ENCODE results near the gene PITPNC1. TPM values are rescaled to one million over a fixed set of nuclear protein-coding genes. Genes with fewer than 3 reads are reported as not detected.
"Not testable (repeated sequence)": the region's sequence is repeated elsewhere in the genome, so short reads cannot be mapped to it uniquely, and the experiment has no call there.

PITPNC1 gene
- total RNA-seq, 1 donor from 2014 or later: 47.1 TPM

DNA sequence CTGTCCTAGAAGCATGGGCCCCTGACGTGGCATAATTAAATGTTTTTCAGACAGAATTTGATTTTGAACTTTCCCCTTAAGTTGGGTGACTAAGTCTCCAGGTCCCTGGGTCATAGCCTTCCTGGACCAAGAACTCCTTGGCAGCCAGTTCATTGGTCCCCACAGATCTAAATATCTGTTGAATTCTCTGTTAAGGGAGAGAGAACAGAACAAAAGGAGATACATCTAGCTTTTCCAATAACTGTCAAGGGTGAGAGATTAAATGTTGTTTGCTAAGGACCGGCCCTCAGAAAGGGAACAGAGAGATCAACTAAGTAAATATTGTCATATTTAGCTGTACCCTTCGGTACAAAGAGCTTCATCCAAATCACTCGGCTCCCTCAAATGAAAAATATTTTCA is 262.5 kb downstream of the PITPNC1 start:
- no peak for DNase-seq (ENCODE audit: low spot score)

DNA sequence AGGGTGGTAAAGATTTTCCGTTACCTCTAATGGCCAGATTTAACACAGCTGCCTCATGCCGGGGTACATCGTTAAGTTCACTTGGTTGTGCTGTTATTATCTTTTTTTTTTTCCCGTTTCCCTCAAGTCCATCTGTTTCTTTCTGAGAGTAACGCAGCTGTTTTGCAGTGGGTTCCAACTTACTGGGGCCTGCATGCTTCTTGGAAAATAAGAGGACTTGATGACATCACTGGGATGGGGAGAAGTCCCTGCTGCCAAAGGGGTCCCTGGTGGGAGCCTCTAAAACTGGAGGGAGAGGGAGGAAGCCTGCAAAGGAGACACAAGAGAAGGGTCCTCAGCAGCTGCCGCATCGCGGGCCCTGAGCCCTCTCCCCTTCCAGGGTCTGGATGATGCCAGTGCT is 262.9 kb downstream of the PITPNC1 start:
- DNase-seq (ENCODE audit: low spot score): no peak

DNA sequence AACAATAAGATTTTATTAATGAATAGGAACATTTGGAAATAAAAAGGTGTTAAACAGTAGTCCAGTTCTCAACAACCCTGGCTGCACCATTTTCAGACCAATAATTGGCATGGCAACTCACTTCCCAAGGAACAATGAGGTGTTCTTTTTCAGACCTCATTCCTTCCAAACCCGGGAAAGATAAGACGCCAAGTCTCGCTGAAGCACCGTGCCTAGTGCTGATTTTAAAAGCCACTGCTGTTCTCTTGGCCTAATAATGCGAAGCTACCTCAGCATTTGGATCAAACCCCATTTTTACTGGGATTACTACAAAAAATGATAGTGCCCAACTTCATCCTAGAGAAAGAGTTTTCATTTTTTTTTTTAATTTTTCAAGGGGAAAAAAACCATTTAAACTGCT is 265.4 kb downstream of the PITPNC1 start:
- DNase-seq (ENCODE audit: low spot score): no peak

DNA sequence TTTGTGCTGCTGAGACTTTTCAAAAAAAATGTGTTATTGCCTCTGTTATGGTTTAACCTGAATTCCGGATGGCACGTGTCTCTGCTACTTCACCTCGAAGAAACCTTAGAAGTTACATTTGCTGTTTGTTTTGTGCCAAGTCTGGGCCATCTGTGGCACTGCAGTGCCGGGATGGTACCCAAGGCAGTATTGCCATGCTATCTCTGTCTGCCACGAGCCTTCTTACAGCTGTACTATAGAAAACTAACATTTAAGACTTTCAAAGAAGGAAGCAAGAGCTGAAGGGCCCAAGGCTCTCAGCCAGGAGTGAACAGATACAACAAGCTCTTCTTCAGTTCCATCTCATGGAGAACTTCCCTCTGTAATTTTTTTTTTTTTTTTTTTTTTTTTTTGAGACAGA is 267.0 kb downstream of the PITPNC1 start:
- DNase-seq (ENCODE audit: low spot score): no peak

DNA sequence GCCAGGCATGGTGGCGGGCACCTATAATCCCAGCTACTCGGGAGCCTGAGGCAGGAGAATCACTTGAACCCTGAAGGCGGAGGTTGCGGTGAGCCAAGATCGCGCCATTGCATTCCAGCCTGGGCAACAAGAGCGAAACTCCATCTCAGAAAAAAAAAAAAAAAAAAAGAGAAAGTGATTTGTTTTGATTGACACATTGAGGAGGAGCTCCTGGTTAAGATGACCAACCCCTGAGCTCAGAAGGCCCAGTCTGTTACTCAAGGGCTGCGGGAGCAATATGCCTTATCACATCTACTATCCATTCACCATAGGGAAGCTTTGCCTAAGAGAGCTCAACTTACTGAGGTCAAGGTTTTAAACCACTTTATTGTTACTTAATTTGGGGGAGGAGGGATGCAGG is 268.1 kb downstream of the PITPNC1 start:
- not testable (repeated sequence) for DNase-seq (ENCODE audit: low spot score)

DNA sequence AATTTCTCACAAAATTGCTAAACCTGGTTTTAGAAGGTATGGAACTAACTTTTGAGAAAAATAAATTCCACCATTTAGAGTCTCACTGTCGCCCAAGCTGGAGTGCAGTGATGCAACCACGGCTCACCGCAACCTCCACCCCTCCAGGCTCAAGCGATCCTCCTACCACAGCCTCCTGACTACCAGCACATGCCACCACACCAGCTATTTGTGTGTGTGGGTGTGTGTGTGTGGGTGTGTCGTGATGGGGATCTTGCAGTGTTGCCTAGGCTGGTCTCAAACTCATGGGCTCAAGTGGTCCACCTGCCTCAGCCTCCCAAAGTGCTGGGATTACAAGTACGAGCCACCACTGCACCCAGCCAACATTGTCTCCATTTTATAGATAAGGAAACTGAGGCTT is 269.4 kb downstream of the PITPNC1 start:
- no peak for DNase-seq (ENCODE audit: low spot score)

DNA sequence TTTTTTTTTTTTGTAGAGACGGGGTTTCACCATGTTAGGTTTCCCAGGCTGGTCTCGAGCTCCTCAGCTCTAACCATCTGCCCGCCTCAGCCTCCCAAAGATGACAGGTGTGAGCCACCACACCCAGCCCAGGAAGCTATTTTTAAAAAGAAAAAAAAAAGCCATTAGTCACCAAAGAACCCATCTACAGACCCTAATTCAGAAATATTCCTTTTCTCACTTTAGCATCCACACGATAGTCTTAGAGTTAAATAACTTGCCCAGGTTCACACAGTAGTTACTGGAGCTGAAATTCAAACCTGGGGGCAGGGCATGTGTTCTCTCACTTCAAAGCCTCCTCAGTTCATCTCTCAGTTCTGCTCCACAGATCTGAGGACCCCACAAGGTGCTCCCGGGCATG is 270.4 kb downstream of the PITPNC1 start:
- DNase-seq (ENCODE audit: low spot score): no peak

DNA sequence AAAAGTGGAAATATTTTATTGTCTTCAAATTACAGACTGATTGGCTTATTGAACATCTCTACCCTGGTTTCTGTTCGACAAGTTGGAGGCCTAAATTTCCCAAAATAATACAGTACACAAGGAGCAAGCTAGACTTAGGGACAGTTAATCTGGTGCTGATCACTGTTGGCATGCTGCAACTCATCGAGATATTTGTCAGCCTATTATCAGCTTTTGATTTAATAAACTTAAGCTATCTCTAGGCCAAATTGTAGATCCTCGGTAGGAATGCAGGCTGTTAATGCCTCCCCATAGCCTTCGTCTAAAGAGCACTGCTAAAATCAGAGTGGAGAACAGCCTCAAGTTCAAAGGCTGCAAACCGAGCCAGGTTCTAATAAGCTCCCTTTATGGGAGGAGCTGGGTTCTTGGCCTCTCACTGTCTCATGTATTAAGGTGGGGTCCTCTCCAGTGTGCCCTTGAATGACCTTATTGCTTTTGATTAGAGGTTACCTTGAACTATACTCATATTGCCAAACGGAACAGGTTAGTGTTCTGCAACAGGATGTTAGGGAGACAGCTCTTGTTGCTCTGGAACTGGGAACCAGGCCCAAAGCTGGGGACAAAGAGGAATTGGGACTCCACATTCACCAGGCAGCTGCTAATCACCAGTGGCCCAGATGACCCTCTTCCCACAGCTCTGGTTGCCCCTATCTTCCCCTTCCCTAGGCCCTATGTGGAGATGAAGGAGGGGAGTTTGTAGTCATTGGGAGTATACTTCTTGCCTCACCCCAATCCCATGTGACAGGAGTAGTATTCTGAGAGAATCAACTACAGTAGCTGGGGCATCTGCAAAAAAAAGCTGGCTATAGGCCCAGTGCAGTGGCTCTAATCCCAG is 271.2 kb downstream of the PITPNC1 start:
- DNase-seq (ENCODE audit: low spot score): no peak

DNA sequence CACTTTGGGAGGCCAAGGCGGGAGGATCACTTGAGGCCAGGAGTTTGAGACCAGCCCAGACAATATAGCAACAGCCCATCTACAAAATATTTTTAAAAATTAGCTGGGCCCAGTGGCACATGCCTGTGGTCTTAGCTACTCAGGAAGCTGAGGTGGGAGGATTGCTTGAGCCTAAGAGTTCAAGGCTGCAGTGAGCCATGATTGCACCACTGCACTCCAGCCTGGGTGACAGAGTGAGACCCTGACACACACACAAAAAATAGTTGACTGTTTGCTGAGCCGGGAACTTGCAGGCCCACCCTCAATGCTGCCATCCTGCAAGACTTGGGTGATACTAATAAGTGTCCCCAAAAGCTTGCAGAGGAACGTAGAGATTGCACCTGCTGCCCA is 271.8 kb downstream of the PITPNC1 start:
- DNase-seq (ENCODE audit: low spot score): not testable (repeated sequence)

DNA sequence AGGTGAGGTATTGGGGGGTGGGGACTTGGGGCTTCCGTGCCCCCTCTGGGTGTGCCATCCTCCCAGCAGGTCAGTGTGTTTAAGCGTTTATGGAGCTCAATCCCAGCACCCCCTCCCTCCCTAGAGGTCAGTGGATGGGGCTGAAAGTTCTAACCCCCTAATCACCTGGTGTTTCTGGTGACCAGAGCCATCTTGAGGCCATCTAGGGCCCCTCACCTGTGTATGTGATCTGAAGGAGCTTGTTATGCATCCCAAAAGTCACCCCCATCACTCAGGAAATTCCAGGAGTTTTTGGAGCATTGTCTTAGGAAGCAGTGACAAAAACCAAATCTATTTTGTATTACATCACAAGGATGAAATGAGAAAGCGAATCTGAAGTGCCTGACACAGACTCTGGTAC is 272.8 kb downstream of the PITPNC1 start:
- no peak for DNase-seq (ENCODE audit: low spot score)

DNA sequence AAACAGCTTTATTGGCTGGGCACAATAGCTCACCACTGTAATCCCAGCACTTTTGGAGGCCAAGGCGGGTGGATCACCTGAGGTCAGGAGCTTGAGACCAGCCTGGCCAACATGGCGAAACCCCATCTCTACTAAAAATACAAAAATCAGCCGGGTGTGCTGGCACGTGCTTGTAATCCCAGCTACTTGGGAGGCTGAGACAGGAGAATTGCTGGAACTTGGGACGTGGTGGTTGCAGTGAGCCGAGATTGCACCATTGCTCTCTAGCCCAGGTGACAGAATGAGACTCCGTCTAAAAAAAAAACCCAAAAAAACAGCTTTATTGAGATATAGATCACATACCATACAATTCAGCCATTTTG is 274.1 kb downstream of the PITPNC1 start:
- DNase-seq (ENCODE audit: low spot score): not testable (repeated sequence)

DNA sequence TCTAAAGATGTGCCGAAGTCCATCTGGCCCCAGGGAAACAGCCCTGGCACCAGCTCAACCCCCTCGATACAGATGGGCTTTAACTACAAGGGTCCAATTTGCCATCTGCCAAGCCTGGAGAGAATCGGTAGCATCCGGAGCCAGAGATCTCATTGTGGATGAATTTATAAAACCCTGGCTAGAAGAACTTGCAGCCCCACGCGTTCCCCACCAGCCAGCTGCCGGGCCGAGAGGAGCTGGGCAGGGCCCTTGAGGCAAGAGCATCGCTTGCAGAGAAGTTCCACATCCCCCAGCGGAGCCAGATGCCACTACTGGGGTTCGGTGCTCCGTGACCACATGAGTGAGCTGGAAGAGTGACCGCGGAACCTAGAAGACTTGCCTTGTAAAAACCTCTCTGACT is 275.4 kb downstream of the PITPNC1 start:
- DNase-seq (ENCODE audit: low spot score): no peak

DNA sequence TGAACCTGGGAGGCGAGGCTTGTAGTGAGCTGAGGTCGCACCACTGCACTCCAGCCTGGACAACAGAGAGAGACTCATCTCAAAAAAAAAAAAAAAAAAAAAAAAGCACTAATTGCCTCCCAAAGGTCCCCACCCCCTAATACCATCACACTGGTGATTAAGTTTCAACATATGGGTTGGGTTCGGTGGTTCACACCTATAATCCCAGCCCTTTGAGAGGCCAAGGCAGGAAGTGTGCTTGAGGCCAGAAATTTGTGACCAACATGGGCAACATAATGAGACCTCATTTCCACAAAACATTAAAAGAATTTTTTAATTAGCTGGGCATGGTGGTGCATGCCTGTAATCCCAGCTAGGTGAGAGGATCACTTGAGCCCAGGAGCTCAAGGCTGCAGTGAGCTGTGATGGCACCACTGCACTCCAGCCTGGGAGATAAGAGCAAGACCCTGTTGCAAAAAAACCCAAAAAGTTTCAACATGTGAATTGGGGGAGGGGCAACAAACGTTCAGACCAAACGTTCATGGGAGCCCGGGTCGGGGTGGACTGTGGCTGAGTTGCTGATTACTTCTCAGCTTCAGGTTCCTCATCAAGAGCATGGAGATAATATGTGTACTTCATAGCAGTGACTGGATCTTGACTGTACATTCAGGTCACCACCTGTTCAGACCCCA is 278.5 kb downstream of the PITPNC1 start:
- no peak for DNase-seq (ENCODE audit: low spot score)

DNA sequence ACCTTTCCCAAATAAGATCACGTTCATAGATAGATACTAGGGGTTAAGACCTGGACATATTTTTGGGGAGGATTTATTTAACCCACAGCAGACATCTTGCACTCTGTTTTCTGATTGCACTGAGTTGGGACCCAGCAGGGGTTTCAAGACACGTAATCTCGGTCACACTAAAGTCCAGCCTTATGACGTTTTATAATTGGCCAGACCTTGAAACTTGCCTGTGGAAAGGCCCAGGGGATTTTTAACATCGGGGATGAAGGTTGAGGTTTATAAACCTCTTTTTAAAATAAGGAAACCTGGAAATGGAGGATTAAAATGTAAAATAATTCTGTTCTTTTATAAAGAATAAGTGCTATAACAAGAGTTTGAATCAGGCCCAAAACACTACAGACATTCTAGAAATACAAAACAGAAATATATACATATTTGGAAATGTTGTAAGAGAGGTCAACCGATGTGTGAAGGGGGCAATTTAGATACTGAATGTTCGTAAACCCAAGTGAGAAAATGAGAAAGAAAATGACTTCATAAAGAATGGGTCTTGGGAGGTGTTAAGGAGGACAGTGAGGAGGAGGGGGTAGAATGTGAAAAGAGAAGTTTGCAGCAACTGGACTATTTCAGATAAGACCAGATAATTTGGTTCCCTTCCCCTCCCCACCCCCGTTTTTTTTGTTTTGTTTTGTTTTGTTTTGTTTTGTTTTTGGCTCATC is 279.6 kb downstream of the PITPNC1 start:
- DNase-seq (ENCODE audit: low spot score): no peak

DNA sequence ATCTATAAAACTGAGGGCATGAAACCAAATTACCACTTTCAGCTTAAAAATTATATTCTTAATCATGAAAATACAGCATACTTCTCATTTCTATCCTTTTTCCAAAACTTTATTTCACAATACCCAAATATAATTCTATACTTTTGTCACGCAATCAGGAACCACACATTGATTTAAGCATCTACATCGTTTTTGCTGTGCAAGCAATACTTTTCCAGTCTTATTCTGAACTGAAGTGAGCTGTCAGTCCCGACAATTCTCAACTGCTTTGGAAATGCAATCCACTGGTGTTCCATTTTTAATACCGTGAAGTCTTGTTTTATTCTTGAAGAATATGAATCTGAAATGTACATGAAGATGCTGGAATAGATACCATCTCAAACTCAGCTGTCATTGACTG is 280.5 kb downstream of the PITPNC1 start:
- no peak for DNase-seq (ENCODE audit: low spot score)

DNA sequence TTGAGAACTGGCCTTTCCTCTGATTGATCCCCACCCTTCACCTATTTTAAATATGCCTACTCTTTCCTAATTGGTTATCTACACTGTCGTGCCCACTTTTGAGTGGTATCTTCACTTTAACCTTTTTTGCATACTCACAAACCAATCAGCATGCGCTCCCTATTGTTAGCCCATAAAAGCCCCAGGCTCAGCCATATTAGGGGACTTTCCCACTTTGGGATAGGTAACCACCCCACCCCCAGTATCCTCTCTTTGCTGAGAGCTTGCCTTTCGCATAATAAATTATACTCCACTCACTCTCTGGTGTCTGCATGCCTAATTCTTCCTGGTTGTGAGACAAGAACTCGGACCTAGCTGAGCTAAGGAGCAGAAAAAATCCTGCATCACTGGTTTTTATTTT is 281.2 kb downstream of the PITPNC1 start:
- no peak for DNase-seq (ENCODE audit: low spot score)

DNA sequence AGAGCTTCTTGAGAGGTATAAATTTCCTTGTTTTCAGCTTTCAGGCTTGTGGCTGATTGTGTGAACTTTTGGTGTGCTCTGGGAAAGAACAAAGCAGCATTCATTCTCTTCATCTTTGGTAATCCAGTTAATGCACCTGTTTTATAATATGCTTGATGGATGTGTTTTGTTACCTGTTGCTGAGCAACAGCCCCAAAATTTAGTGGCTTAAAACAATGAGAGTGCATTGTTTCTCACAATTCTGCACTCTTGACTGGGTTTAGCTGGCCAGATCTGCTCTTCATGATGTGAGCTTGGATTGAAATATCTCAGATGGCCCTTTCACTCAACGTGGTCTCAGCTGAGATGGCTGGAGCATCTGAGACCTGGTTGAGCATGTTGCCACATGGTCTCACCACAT is 281.9 kb downstream of the PITPNC1 start:
- no peak for DNase-seq (ENCODE audit: low spot score)

DNA sequence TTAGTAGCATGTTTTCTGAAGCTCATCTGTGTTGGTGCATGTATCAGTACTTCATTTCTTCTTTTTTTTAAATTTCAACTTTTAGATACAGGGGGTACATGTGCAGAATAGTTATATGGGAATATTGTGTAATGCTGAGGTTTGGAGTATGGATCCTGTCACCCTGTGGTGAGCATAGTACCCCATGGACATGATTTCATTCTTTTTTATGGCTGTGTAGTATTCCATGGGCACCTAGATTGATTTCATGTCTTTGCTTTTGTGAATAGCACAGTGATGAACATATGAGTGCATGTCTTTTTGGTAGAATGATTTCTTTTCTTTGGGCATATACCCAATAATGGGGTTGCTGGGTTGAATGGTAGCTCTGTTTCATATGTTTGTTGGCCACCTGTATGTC is 285.6 kb downstream of the PITPNC1 start:
- DNase-seq (ENCODE audit: low spot score): no peak

DNA sequence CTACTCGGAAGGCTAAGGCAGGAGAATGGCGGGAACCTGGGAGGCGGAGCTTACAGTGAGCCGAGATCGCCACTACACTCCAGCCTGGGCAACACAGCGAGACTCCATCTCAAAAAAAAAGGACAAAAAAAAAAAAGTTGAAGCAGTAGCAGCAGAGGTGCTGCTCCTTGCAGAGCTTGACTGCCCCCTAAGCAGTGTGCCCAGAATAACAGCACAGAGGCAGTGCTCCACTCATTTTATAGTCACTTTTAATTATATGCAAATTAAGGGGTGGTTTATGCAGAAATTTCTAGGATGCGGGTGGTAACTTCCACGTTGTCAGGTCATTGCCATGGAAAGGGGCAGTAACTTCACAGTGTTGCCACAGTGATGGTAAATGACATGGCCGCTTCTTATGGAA is 286.4 kb downstream of the PITPNC1 start:
- no peak for DNase-seq (ENCODE audit: low spot score)

DNA sequence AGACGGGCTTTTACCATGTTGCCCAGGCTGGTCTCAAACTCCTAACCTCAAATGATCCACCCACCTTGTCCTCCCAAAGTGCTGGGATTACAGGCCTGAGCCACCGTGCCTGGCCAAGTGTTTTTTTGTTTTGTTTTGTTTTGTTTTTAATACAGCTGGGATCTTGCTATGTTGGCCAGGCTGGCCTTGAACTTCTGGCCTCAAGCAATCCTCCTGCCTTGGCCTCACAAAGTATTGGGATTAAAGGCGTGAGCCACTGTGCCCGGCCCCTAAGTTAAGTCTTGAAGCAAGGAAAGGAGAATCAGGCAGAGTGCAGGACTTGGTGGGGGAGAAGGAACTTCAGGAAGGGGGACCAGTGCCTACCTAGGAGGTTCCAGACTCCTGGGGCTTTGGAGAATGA is 288.9 kb downstream of the PITPNC1 start:
- DNase-seq (ENCODE audit: low spot score): no peak

DNA sequence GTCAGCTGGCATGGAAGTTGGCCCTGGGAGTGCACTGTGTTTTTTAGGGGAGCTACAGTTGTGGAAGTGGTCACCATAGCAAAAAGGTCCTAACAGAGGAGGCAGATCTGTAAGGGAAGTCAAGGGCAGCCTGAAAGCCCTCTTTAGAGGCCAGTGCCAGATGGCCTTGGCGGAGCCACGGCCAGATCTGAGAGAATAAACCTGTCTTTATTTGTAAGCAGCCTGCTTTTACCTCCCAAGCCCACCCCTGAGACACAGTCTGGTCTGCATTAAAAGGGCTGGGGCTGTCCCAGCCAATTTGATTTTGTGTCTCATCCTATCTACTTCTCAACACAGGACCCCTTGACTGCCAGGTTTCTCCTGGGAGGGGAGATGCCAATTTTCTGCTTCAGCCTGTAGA is 289.6 kb downstream of the PITPNC1 start:
- DNase-seq (ENCODE audit: low spot score): no peak

DNA sequence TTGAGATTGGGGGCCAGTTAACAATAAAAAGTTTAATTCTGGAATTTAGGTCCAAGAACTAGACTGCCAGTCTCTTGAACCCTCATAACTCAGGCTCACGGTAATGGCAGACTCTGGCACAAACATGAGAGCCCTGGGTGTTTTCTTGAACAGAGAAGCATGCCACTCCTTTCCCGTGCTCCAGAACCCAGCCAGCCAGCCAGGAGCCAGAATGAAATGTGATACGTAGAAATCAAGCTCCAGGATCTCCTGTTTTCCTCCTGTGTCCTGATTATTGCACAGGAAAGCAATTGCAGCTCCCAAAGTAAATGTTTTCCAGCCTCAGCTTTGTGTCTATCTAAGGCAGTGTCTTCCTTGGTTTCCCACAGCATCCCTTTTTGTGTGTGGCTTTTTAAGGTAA is 294.4 kb downstream of the PITPNC1 start:
- no peak for DNase-seq (ENCODE audit: low spot score)

All from mesenteric fat pad (tissue), 1 donor.